Activated naive CD8-positive, alpha-beta T cell treated with anti-CD3 and anti-CD28 coated beads for 36 hours (primary cell): ENCODE results near the gene TPK1. TPM values are rescaled to one million over a fixed set of nuclear protein-coding genes. Genes with fewer than 3 reads are reported as not detected.
"Not testable (repeated sequence)": the region's sequence is repeated elsewhere in the genome, so short reads cannot be mapped to it uniquely, and the experiment has no call there.

ENCODE experiments used
- DNase-seq: peaks from one replicate; pipeline ENCODE4 v3.0.0; 2021
- H3K27ac Mint-ChIP-seq: one replicate; pipeline ENCODE4 v1.8.0; 2022; ENCODE audit warnings: mild to moderate bottlenecking, moderate library complexity, mixed read lengths
- H3K27me3 Mint-ChIP-seq: one replicate; pipeline ENCODE4 v1.8.0; 2022; ENCODE audit warnings: mild to moderate bottlenecking, mixed read lengths
- H3K36me3 Mint-ChIP-seq: one replicate; pipeline ENCODE4 v1.8.0; 2021; ENCODE audit warnings: mild to moderate bottlenecking, mixed read lengths
- H3K4me1 Mint-ChIP-seq: one replicate; pipeline ENCODE4 v1.8.0; 2021; ENCODE audit warnings: mixed read lengths
- H3K4me3 Mint-ChIP-seq: one replicate; pipeline ENCODE4 v1.8.0; 2022; ENCODE audit warnings: mild to moderate bottlenecking, moderate library complexity, mixed read lengths
- H3K9me3 Mint-ChIP-seq: one replicate; pipeline ENCODE4 v1.8.0; 2022; ENCODE audit warnings: mixed read lengths
- total RNA-seq, 2 experiments: library from RNA; stranded (reverse); gene quantifications; one replicate each; pipeline ENCODE4 v1.2.3, GENCODE V29; 2021

TPK1 gene
- total RNA-seq, 2 experiments from 2014 or later: 16.7 to 21.4 TPM

- DNase-seq: no peak
Measured at GRCh38 chr7:144468990-144469732, 366.7 kb downstream of the TPK1 start.

GRCh38 chr7:144459635-144460034, 376.2 kb downstream of the TPK1 start:
- H3K27ac Mint-ChIP-seq: no peak overlapping the region
- DNase-seq: no peak
- H3K4me3 Mint-ChIP-seq: no peak overlapping the region
- no peaks in the 10 kb centered on the region for H3K27me3 Mint-ChIP-seq
- peaks cover 63% of the 10 kb centered on the region for H3K36me3 Mint-ChIP-seq
- peaks cover 41% of the 10 kb centered on the region for H3K9me3 Mint-ChIP-seq
- H3K4me1 Mint-ChIP-seq: no peaks in the 10 kb centered on the region

More at GRCh38 chr7:144468990-144469732, 366.7 kb downstream of the TPK1 start:
- Mint-ChIP-seq H3K36me3 (peaks cover 36% of the 10 kb centered on the region), H3K4me1 (no peaks in the 10 kb centered on the region), H3K9me3 (peaks cover 18% of the 10 kb centered on the region), H3K27me3 (no peaks in the 10 kb centered on the region), H3K27ac (no peak overlapping the region), H3K4me3 (no peak overlapping the region)

- no peak for DNase-seq
- no peaks in the 10 kb centered on the region for H3K4me1 Mint-ChIP-seq
- H3K27me3 Mint-ChIP-seq: no peaks in the 10 kb centered on the region
- no peak overlapping the region for H3K27ac Mint-ChIP-seq
- H3K36me3 Mint-ChIP-seq: peaks cover 39% of the 10 kb centered on the region
- H3K9me3 Mint-ChIP-seq: peaks cover 21% of the 10 kb centered on the region
- no peak overlapping the region for H3K4me3 Mint-ChIP-seq
Measured at GRCh38 chr7:144455040-144455404, 380.8 kb downstream of the TPK1 start.

- Mint-ChIP-seq H3K36me3 (peaks cover 34% of the 10 kb centered on the region), H3K4me1 (no peaks in the 10 kb centered on the region), H3K4me3 (no peak overlapping the region)
Measured at GRCh38 chr7:144454256-144455039, 381.4 kb downstream of the TPK1 start.

GRCh38 chr7:144452064-144452463, 383.8 kb downstream of the TPK1 start:
- no peak overlapping the region for H3K27ac Mint-ChIP-seq
- H3K27me3 Mint-ChIP-seq: no peaks in the 10 kb centered on the region
- H3K36me3 Mint-ChIP-seq: peaks cover 26% of the 10 kb centered on the region
- H3K4me1 Mint-ChIP-seq: no peaks in the 10 kb centered on the region
- DNase-seq: no peak
- no peak overlapping the region for H3K4me3 Mint-ChIP-seq
- peaks cover 15% of the 10 kb centered on the region for H3K9me3 Mint-ChIP-seq

More at GRCh38 chr7:144454256-144455039, 381.4 kb downstream of the TPK1 start:
- peaks cover 18% of the 10 kb centered on the region for H3K9me3 Mint-ChIP-seq
- no peak overlapping the region for H3K27ac Mint-ChIP-seq
- DNase-seq: no peak
- H3K27me3 Mint-ChIP-seq: no peaks in the 10 kb centered on the region

- Mint-ChIP-seq H3K27me3 (no peaks in the 10 kb centered on the region), H3K27ac (no peak overlapping the region), H3K4me1 (no peaks in the 10 kb centered on the region), H3K4me3 (no peak overlapping the region), H3K36me3 (no peaks in the 10 kb centered on the region), H3K9me3 (no peaks in the 10 kb centered on the region)
- DNase-seq: no peak
Measured at GRCh38 chr7:144445590-144445989, 390.3 kb downstream of the TPK1 start.

GRCh38 chr7:144439717-144440205, 396.1 kb downstream of the TPK1 start:
- H3K4me3 Mint-ChIP-seq: no peak overlapping the region
- no peaks in the 10 kb centered on the region for H3K36me3 Mint-ChIP-seq
- H3K4me1 Mint-ChIP-seq: no peaks in the 10 kb centered on the region
- DNase-seq: no peak
- H3K27ac Mint-ChIP-seq: no peak overlapping the region
- no peaks in the 10 kb centered on the region for H3K9me3 Mint-ChIP-seq
- no peaks in the 10 kb centered on the region for H3K27me3 Mint-ChIP-seq

GRCh38 chr7:144438759-144439158, 397.1 kb downstream of the TPK1 start:
- Mint-ChIP-seq H3K4me1 (no peaks in the 10 kb centered on the region), H3K9me3 (no peaks in the 10 kb centered on the region), H3K27ac (no peak overlapping the region), H3K36me3 (no peaks in the 10 kb centered on the region), H3K4me3 (no peak overlapping the region), H3K27me3 (no peaks in the 10 kb centered on the region)
- DNase-seq: no peak

- H3K4me1 Mint-ChIP-seq: no peaks in the 10 kb centered on the region
- no peak overlapping the region for H3K27ac Mint-ChIP-seq
- H3K4me3 Mint-ChIP-seq: no peak overlapping the region
- H3K27me3 Mint-ChIP-seq: no peaks in the 10 kb centered on the region
- no peaks in the 10 kb centered on the region for H3K9me3 Mint-ChIP-seq
- DNase-seq: peak; percentile 12
- no peaks in the 10 kb centered on the region for H3K36me3 Mint-ChIP-seq
Measured at GRCh38 chr7:144437370-144438191, 398.3 kb downstream of the TPK1 start.

- H3K4me3 Mint-ChIP-seq: no peak overlapping the region
- H3K27ac Mint-ChIP-seq: no peak overlapping the region
- H3K4me1 Mint-ChIP-seq: no peaks in the 10 kb centered on the region
- no peaks in the 10 kb centered on the region for H3K27me3 Mint-ChIP-seq
- H3K9me3 Mint-ChIP-seq: no peaks in the 10 kb centered on the region
- no peaks in the 10 kb centered on the region for H3K36me3 Mint-ChIP-seq
- DNase-seq: no peak
Measured at GRCh38 chr7:144436500-144436899, 399.4 kb downstream of the TPK1 start.

GRCh38 chr7:144428431-144428830, 407.4 kb downstream of the TPK1 start:
- no peak for DNase-seq
- H3K36me3 Mint-ChIP-seq: peaks cover 5% of the 10 kb centered on the region
- H3K9me3 Mint-ChIP-seq: peaks cover 21% of the 10 kb centered on the region
- no peak overlapping the region for H3K27ac Mint-ChIP-seq
- H3K4me1 Mint-ChIP-seq: no peaks in the 10 kb centered on the region
- H3K4me3 Mint-ChIP-seq: no peak overlapping the region
- H3K27me3 Mint-ChIP-seq: no peaks in the 10 kb centered on the region

GRCh38 chr7:144427539-144427938, 408.3 kb downstream of the TPK1 start:
- not testable (repeated sequence) for H3K36me3 Mint-ChIP-seq, H3K4me3 Mint-ChIP-seq, H3K4me1 Mint-ChIP-seq, DNase-seq, H3K27me3 Mint-ChIP-seq, H3K27ac Mint-ChIP-seq
- H3K9me3 Mint-ChIP-seq: peaks cover 21% of the 10 kb centered on the region

GRCh38 chr7:144418931-144419330, 416.9 kb downstream of the TPK1 start:
- not testable (repeated sequence) for H3K9me3 Mint-ChIP-seq, H3K4me3 Mint-ChIP-seq, DNase-seq, H3K4me1 Mint-ChIP-seq, H3K36me3 Mint-ChIP-seq, H3K27me3 Mint-ChIP-seq, H3K27ac Mint-ChIP-seq

- no peaks in the 10 kb centered on the region for H3K36me3 Mint-ChIP-seq
- no peaks in the 10 kb centered on the region for H3K4me1 Mint-ChIP-seq
- no peak overlapping the region for H3K4me3 Mint-ChIP-seq
- no peak for DNase-seq
- peaks cover 6% of the 10 kb centered on the region for H3K27me3 Mint-ChIP-seq
- no peak overlapping the region for H3K27ac Mint-ChIP-seq
- peaks cover 2% of the 10 kb centered on the region for H3K9me3 Mint-ChIP-seq
Measured at GRCh38 chr7:144416341-144416740, 419.5 kb downstream of the TPK1 start.

- no peak overlapping the region for H3K4me3 Mint-ChIP-seq
- peaks cover 2% of the 10 kb centered on the region for H3K9me3 Mint-ChIP-seq
- H3K27me3 Mint-ChIP-seq: peaks cover 6% of the 10 kb centered on the region
- H3K36me3 Mint-ChIP-seq: no peaks in the 10 kb centered on the region
- no peak for DNase-seq
- no peaks in the 10 kb centered on the region for H3K4me1 Mint-ChIP-seq
- H3K27ac Mint-ChIP-seq: no peak overlapping the region
Measured at GRCh38 chr7:144415858-144416257, 420.0 kb downstream of the TPK1 start.
